Panc1 (cell line): ENCODE results near the gene PANK4. TPM values are rescaled to one million over a fixed set of nuclear protein-coding genes. Genes with fewer than 3 reads are reported as not detected.

Source experiments
- ATAC-seq: fragments of 200-7000 bp; cut with Tn5 transposase; 2 replicates; pipeline ENCODE4 v1.9.1; 2020; ENCODE audit warnings: mild to moderate bottlenecking, moderate library complexity
- BruUV-seq: library from RNA; stranded (reverse); fragments of 400-500 nt; replicated peaks from 2 replicates; lab custom pipeline; 2021; lab: Mats Ljungman, UMichigan
- CTCF ChIA-PET: fragments of 300-600 bp; sonication (Branson Sonifier 250); formaldehyde crosslinking; loops from one replicate; lab custom pipeline; 2022; ENCODE audit warnings: antibody characterized with exemption; lab: Charles Lee
- POLR2A ChIA-PET: fragments of 300-600 bp; sonication (Branson Sonifier 250); formaldehyde crosslinking; loops from one replicate; lab custom pipeline; 2022; ENCODE audit warnings: antibody characterized with exemption; lab: Charles Lee
- DNase-seq: peaks from one replicate; pipeline ENCODE4 v3.0.0-alpha.2; 2010; ENCODE audit warnings: low read depth, low spot score
- H3K27ac ChIP-seq: 2 replicates; pipeline ENCODE4 v1.5.1; 2011; ENCODE audit warnings: mild to moderate bottlenecking, low read length, inconsistent platforms
- H3K27me3 ChIP-seq: fragments of 200-500 bp; sonication (Bioruptor generic); 2 replicates; pipeline ENCODE4 v1.6.0; 2014; ENCODE audit warnings: low read length, inconsistent platforms; ENCODE audit not compliant: control insufficient read depth, insufficient read depth
- H3K36me3 ChIP-seq: fragments of 200-500 bp; sonication (Bioruptor generic); 2 replicates; pipeline ENCODE4 v1.5.1; 2014; ENCODE audit warnings: inconsistent platforms, mild to moderate bottlenecking, low read length, moderate library complexity; ENCODE audit not compliant: control insufficient read depth, insufficient read depth
- H3K4me1 ChIP-seq: 2 replicates; pipeline ENCODE4 v1.5.1; 2011; ENCODE audit warnings: inconsistent platforms, mild to moderate bottlenecking, low read length, moderate library complexity; ENCODE audit not compliant: control insufficient read depth, insufficient read depth
- H3K4me3 ChIP-seq, 2 experiments: 2 replicates each; pipeline ENCODE4 v1.5.1; 2011 to 2012; ENCODE audit warnings: low read depth in 2 of 2, low read length in 2 of 2, mild to moderate bottlenecking in 2 of 2, inconsistent platforms in 1 of 2, moderate library complexity in 1 of 2
- H3K9me3 ChIP-seq: fragments of 200-500 bp; sonication (Bioruptor generic); 2 replicates; pipeline ENCODE4 v1.5.1; 2014; ENCODE audit warnings: low read depth, mild to moderate bottlenecking, inconsistent platforms, low read length, moderate library complexity; ENCODE audit not compliant: control insufficient read depth, insufficient read depth
- POLR2AphosphoS5 ChIP-seq: IDR thresholded peaks from 2 replicates; pipeline ENCODE4 v1.6.1; 2012; ENCODE audit warnings: mild to moderate bottlenecking, low read depth, low read length, moderate library complexity
- SIN3A ChIP-seq: IDR thresholded peaks from 2 replicates; pipeline ENCODE4 v1.6.1; 2012; ENCODE audit warnings: low read depth, mild to moderate bottlenecking, low read length, moderate library complexity, borderline replicate concordance; ENCODE audit not compliant: insufficient read depth
- TCF7L2 ChIP-seq: IDR thresholded peaks from 2 replicates; pipeline ENCODE4 v1.6.1; 2011; ENCODE audit warnings: mild to moderate bottlenecking, low read depth, low read length, inconsistent platforms
- in situ Hi-C: cut with HindIII; loops from 2 replicates; pipeline ENCODE4 v1.10.0; 2016; ENCODE audit warnings: low sequenced_read_pairs, low pct_unique_long_range_greater_than_20kb
- intact Hi-C: fragments of 100-400 bp; cut with micrococcal nuclease; formaldehyde crosslinking; loops from one replicate; pipeline ENCODE4 v1.10.0; 2022; ENCODE audit not compliant: unreplicated experiment
- total RNA-seq: library from RNA; stranded (reverse); gene quantifications from one replicate; pipeline ENCODE4 v1.2.1, GENCODE V29; 2021; ENCODE audit not compliant: unreplicated experiment
- TF ChIP-seq, protein P1 (sequence below): fragments of 450-650 bp; IDR thresholded peaks from 2 replicates; pipeline ENCODE4 v1.5.1; 2017; ENCODE audit warnings: mild to moderate bottlenecking
- TF ChIP-seq, protein P2 (sequence below), 2 experiments: IDR thresholded peaks; 2 replicates each; pipeline ENCODE4 v1.6.1; 2011 to 2012; ENCODE audit warnings: low read depth in 2 of 2, control low read depth in 1 of 2, low read length in 1 of 2, mild to moderate bottlenecking in 1 of 2, moderate library complexity in 1 of 2; ENCODE audit not compliant: insufficient read depth in 1 of 2

The PANK4 gene
- total RNA-seq, 1 experiment from 2014 or later: 35.9 TPM

DNA sequence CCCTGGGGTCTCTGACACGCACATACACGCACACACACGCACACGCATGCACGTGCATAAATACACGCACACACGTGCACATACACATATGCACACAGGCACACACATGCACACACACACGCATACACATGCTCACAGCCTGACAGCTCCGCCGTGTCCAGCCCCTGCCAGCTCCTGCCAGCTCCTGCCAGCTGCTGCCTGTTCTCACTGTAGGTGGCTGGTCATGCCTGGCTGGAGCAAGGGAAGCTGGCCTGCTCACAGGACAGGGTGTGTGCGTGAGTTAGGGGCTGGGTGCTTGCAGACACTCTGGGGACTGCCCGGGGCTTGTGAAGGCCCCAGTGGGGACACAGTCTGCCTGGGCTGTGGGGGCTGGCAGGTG, 45.4 kb downstream of the PANK4 start:
- H3K36me3 ChIP-seq: no peaks in the 10 kb centered on the region
- CTCF ChIA-PET: interaction anchor here (1.5 kb wide), 1 partner anchor 50 kb away, joined by 3 read pairs; no protein-coding TSS in a partner anchor

DNA sequence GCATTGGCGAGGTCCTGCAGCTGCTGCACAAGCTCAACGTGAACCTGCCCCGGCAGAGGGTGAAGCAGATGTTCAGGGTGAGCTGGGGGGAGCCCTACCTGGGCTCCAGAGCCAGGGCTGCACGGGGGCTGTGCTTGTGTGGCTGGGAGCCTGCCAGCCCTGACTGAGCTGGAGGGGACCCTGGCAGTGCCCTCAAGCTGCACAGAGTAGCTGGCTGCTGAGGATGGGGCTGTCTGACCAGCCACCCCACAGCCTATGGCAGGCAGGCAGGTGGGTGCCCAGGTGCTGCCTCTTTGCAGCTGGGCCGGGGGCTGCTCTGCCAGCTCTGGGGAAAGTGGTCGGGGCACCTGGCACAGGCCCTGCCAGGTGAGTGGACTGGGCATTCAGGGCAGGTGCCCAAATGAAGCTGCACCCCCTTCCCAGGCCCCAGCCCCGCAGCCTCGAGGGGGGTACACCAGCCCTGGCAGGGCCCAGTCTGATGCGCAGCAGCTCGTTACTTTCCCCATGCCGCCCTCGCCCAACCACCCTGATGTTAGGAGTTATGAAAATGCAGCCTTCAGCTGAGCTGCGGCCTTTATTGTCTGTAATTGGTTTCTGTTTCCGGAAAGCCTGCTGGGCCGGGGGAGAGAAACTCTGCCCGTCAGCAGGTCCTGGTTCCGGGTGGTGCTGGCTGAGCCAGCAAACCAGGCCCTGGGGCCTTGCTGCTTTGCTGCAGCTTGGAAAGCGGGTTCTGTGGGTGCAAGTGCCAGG, 46.0 kb downstream of the PANK4 start:
- Histone ChIP-seq H3K4me3 (no peak overlapping the region), H3K27ac (no peak overlapping the region; the same call in 1 of the 2 replicates), H3K9me3 (no peaks in the 10 kb centered on the region), H3K4me1 (peaks cover 63% of the 10 kb centered on the region), H3K27me3 (no peaks in the 10 kb centered on the region), H3K36me3 (no peaks in the 10 kb centered on the region)
- intact Hi-C loops (no loop called here), in situ Hi-C loops (no loop called here)
- DNase-seq (no peak), ATAC-seq (no peak)
- TF ChIP-seq SIN3A: no peak
- TF ChIP-seq, protein P1, sequence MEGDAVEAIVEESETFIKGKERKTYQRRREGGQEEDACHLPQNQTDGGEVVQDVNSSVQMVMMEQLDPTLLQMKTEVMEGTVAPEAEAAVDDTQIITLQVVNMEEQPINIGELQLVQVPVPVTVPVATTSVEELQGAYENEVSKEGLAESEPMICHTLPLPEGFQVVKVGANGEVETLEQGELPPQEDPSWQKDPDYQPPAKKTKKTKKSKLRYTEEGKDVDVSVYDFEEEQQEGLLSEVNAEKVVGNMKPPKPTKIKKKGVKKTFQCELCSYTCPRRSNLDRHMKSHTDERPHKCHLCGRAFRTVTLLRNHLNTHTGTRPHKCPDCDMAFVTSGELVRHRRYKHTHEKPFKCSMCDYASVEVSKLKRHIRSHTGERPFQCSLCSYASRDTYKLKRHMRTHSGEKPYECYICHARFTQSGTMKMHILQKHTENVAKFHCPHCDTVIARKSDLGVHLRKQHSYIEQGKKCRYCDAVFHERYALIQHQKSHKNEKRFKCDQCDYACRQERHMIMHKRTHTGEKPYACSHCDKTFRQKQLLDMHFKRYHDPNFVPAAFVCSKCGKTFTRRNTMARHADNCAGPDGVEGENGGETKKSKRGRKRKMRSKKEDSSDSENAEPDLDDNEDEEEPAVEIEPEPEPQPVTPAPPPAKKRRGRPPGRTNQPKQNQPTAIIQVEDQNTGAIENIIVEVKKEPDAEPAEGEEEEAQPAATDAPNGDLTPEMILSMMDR: no peak
- no peak for TF ChIP-seq TCF7L2
- TF ChIP-seq, protein P2, sequence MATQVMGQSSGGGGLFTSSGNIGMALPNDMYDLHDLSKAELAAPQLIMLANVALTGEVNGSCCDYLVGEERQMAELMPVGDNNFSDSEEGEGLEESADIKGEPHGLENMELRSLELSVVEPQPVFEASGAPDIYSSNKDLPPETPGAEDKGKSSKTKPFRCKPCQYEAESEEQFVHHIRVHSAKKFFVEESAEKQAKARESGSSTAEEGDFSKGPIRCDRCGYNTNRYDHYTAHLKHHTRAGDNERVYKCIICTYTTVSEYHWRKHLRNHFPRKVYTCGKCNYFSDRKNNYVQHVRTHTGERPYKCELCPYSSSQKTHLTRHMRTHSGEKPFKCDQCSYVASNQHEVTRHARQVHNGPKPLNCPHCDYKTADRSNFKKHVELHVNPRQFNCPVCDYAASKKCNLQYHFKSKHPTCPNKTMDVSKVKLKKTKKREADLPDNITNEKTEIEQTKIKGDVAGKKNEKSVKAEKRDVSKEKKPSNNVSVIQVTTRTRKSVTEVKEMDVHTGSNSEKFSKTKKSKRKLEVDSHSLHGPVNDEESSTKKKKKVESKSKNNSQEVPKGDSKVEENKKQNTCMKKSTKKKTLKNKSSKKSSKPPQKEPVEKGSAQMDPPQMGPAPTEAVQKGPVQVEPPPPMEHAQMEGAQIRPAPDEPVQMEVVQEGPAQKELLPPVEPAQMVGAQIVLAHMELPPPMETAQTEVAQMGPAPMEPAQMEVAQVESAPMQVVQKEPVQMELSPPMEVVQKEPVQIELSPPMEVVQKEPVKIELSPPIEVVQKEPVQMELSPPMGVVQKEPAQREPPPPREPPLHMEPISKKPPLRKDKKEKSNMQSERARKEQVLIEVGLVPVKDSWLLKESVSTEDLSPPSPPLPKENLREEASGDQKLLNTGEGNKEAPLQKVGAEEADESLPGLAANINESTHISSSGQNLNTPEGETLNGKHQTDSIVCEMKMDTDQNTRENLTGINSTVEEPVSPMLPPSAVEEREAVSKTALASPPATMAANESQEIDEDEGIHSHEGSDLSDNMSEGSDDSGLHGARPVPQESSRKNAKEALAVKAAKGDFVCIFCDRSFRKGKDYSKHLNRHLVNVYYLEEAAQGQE (IDR thresholded peaks at IDR 0.05; ENCODE audit: insufficient read depth in 1 of 2, low read depth in 2 of 2, low read length in 1 of 2): no peak
- TF ChIP-seq POLR2AphosphoS5: no peak
- ChIA-PET POLR2A (no interaction called here), CTCF (interaction anchor here (0.6 to 1.5 kb wide), 2 partner anchors 49 to 273 kb away, joined by 3 read pairs; no protein-coding TSS in a partner anchor)
- BruUV-seq: no TSS peak

More for the DNA sequence above, 45.4 kb downstream of the PANK4 start:
- in situ Hi-C loops (no loop called here), intact Hi-C loops (no loop called here)
- no peak for DNase-seq
- Histone ChIP-seq H3K27me3 (no peaks in the 10 kb centered on the region), H3K4me3 (no peak overlapping the region), H3K4me1 (peaks cover 58% of the 10 kb centered on the region), H3K9me3 (no peaks in the 10 kb centered on the region), H3K27ac (no peak overlapping the region; the same call in 1 of the 2 replicates)
- TF ChIP-seq SIN3A (no peak), TCF7L2 (no peak), POLR2AphosphoS5 (no peak)
- TF ChIP-seq, protein P2 (IDR thresholded peaks at IDR 0.05; ENCODE audit: insufficient read depth in 1 of 2, low read depth in 2 of 2, low read length in 1 of 2): no peak
- TF ChIP-seq, protein P1: no peak
- POLR2A ChIA-PET: no interaction called here
- BruUV-seq: no TSS peak
- peak; percentile 22; the same call in 1 of the 2 replicates for ATAC-seq
